HepG2 (cell line): ENCODE results near the gene SLC16A3. TPM values are rescaled to one million over a fixed set of nuclear protein-coding genes. Genes with fewer than 3 reads are reported as not detected.
A peak's percentile ranks its signal among the peaks of the same experiment; 100 is the strongest.

ENCODE experiments used
- ATAC-seq: fragments of 200-7000 bp; cut with Tn5 transposase; 3 replicates; pipeline ENCODE4 v1.9.1; 2020; ENCODE audit warnings: mild to moderate bottlenecking, moderate library complexity
- BruUV-seq: library from RNA; stranded (reverse); fragments of 400-500 nt; replicated peaks from 2 replicates; lab custom pipeline; 2021; lab: Mats Ljungman, UMichigan
- CTCF ChIA-PET: fragments of 300-600 bp; formaldehyde crosslinking; extraction: SDS; loops from one replicate; lab custom pipeline; 2021; ENCODE audit warnings: low total read pairs, inconsistent platforms, low intra/inter-chr PET ratio; lab: Yijun Ruan, JAX
- POLR2A ChIA-PET: fragments of 350-600 bp; sonication (Branson Sonifier 250); formaldehyde crosslinking; loops from one replicate; lab custom pipeline; 2020; ENCODE audit warnings: antibody characterized with exemption, inconsistent platforms; lab: Yijun Ruan, JAX
- DNase-seq: peaks from one replicate; pipeline ENCODE4 v3.0.0-alpha.2; 2015; ENCODE audit warnings: low spot score
- FAIRE-seq: peaks from 3 replicates; lab custom pipeline; 2011; peaks lifted over from hg19 to GRCh38; lab: Jason Lieb, UNC
- H2AFZ ChIP-seq: one replicate; pipeline ENCODE4 v1.6.1; 2011; ENCODE audit warnings: low read length, inconsistent platforms
- H3K27ac ChIP-seq: fragments of 300-600 bp; 3 replicates; pipeline ENCODE4 v1.8.0; 2011; ENCODE audit warnings: mixed run types, mild to moderate bottlenecking, mixed read lengths, low read length, inconsistent platforms; ENCODE audit not compliant: insufficient read depth; ENCODE audit errors: extremely low read length
- H3K27me3 ChIP-seq, 2 experiments: fragments of 200-600 bp in 1 of 2; 2 replicates in 1 of 2; 3 replicates in 1 of 2; pipeline versions ENCODE4 v1.6.0 to v1.8.0; 2011; ENCODE audit warnings: low read length in 2 of 2, mild to moderate bottlenecking in 2 of 2, moderate library complexity in 2 of 2, inconsistent platforms in 1 of 2; ENCODE audit not compliant: insufficient read depth in 2 of 2, control insufficient read depth in 1 of 2
- H3K36me3 ChIP-seq, 2 experiments: fragments of 200-600 bp in 1 of 2; replicated peaks in 1 of 2; 2 replicates in 1 of 2; 3 replicates in 1 of 2; pipeline versions ENCODE4 v1.5.1 to v1.8.0; 2011; ENCODE audit warnings: low read length in 2 of 2, inconsistent platforms in 1 of 2; ENCODE audit not compliant: insufficient read depth in 2 of 2, control insufficient read depth in 1 of 2
- H3K4me1 ChIP-seq: 2 replicates; pipeline ENCODE4 v1.5.1; 2012; ENCODE audit warnings: low read length, inconsistent platforms; ENCODE audit not compliant: insufficient read depth
- H3K4me2 ChIP-seq: 2 replicates; pipeline ENCODE4 v1.6.0; 2011; ENCODE audit warnings: low read depth, low read length, inconsistent platforms
- H3K4me3 ChIP-seq, 3 experiments: fragments of 200-600 bp in 1 of 3; sonication (generic), shearing (Covaris generic) in 1 of 3; replicated peaks in 1 of 3; 2 replicates each; pipeline ENCODE4 v1.5.1; 2011 to 2016; ENCODE audit warnings: low read length in 3 of 3, inconsistent platforms in 2 of 3, low read depth in 2 of 3, mild to moderate bottlenecking in 2 of 3, control low read depth in 1 of 3, mixed read lengths in 1 of 3; ENCODE audit not compliant: insufficient read depth in 1 of 3
- H3K79me2 ChIP-seq: one replicate; pipeline ENCODE4 v1.6.1; 2011; ENCODE audit warnings: low read length, inconsistent platforms; ENCODE audit not compliant: insufficient read depth
- H3K9ac ChIP-seq: 2 replicates; pipeline ENCODE4 v1.6.0; 2011; ENCODE audit warnings: mild to moderate bottlenecking, low read depth, low read length, inconsistent platforms; ENCODE audit not compliant: insufficient read depth
- H3K9me3 ChIP-seq: 2 replicates; pipeline ENCODE4 v1.5.1; 2012; ENCODE audit warnings: mild to moderate bottlenecking, low read length
- H4K20me1 ChIP-seq: 2 replicates; pipeline ENCODE4 v1.6.0; 2011; ENCODE audit warnings: inconsistent platforms, mild to moderate bottlenecking, low read length, moderate library complexity; ENCODE audit not compliant: insufficient read depth
- ATF7 ChIP-seq, 2 experiments: fragments of 450-650 bp in 1 of 2; sonication (generic) in 1 of 2; formaldehyde crosslinking in 1 of 2; IDR thresholded peaks; 2 replicates each; pipeline versions ENCODE4 v1.4.0 to v1.6.1; 2016 to 2020; ENCODE audit warnings: antibody characterized with exemption in 1 of 2, mild to moderate bottlenecking in 1 of 2, missing genetic modification reagents in 1 of 2
- DPF2 ChIP-seq: sonication (generic); formaldehyde crosslinking; IDR thresholded peaks from 2 replicates; pipeline ENCODE4 v1.4.0; 2020; ENCODE audit warnings: mild to moderate bottlenecking, low read depth, missing genetic modification reagents, borderline replicate concordance
- ERF ChIP-seq: IDR thresholded peaks from 2 replicates; pipeline ENCODE4 v1.6.1; 2018; ENCODE audit warnings: missing biosample characterization, missing genetic modification reagents
- GABPB1 ChIP-seq: IDR thresholded peaks from 2 replicates; pipeline ENCODE4 v1.6.1; 2016; ENCODE audit warnings: mild to moderate bottlenecking, missing genetic modification reagents, moderate library complexity, missing compliant biosample characterization
- HMG20A ChIP-seq: IDR thresholded peaks from 2 replicates; pipeline ENCODE4 v1.6.1; 2016; ENCODE audit warnings: borderline replicate concordance
- HMG20B ChIP-seq: conservative IDR thresholded peaks from 2 replicates; pipeline ENCODE4 v1.6.1; 2016; ENCODE audit warnings: missing genetic modification reagents, missing compliant biosample characterization
- HNRNPK ChIP-seq: fragments of 200-400 bp; formaldehyde crosslinking; IDR thresholded peaks from 2 replicates; pipeline ENCODE4 v1.6.1; 2018; ENCODE audit warnings: low read length, low read depth, moderate library complexity, mild to moderate bottlenecking; ENCODE audit not compliant: poor library complexity, severe bottlenecking
- MAFG ChIP-seq: sonication (generic); formaldehyde crosslinking; IDR thresholded peaks from 2 replicates; pipeline ENCODE4 v1.5.1; 2020; ENCODE audit warnings: mild to moderate bottlenecking, missing genetic modification reagents
- PTBP1 ChIP-seq: fragments of 200-400 bp; formaldehyde crosslinking; IDR thresholded peaks from 2 replicates; pipeline ENCODE4 v1.6.1; 2018; ENCODE audit warnings: low read length, low read depth; ENCODE audit not compliant: poor library complexity, severe bottlenecking
- SMAD1 ChIP-seq: sonication (generic); formaldehyde crosslinking; IDR thresholded peaks from 2 replicates; pipeline ENCODE4 v1.4.0; 2020; ENCODE audit warnings: missing genetic modification reagents, low read depth, mild to moderate bottlenecking, borderline replicate concordance
- SUZ12 ChIP-seq: fragments of 150-350 bp; IDR thresholded peaks from 2 replicates; pipeline ENCODE4 v1.6.1; 2014; ENCODE audit warnings: low read depth, low read length
- TEAD3 ChIP-seq: optimal IDR thresholded peaks from 2 replicates; pipeline ENCODE3; 2016; ENCODE audit warnings: borderline replicate concordance
- ZBTB20 ChIP-seq: sonication (generic); formaldehyde crosslinking; IDR thresholded peaks from 2 replicates; pipeline ENCODE4 v1.8.1; 2023; ENCODE audit warnings: missing genetic modification reagents, low read depth, mild to moderate bottlenecking, borderline replicate concordance
- ZNF589 ChIP-seq: sonication (generic); formaldehyde crosslinking; conservative IDR thresholded peaks from 2 replicates; pipeline ENCODE4 v1.8.0; 2022; ENCODE audit warnings: mild to moderate bottlenecking, moderate library complexity, missing genetic modification reagents
- WGBS: methylation state at CpG from one replicate; pipeline ENCODE4 v1.1.6; 2017; ENCODE audit warnings: low lambda C conversion rate; 5-methylcytosine and 5-hydroxymethylcytosine counted together
- in situ Hi-C: cut with HindIII; loops from 2 replicates; pipeline ENCODE4 v1.10.0; 2017; ENCODE audit warnings: low pct_unique_long_range_greater_than_20kb; ENCODE audit not compliant: extremely low pct_ligation_motif_present
- intact Hi-C: fragments of 100-400 bp; cut with micrococcal nuclease; formaldehyde crosslinking; loops from one replicate; pipeline ENCODE4 v1.10.0; 2022; ENCODE audit not compliant: unreplicated experiment
- polyA plus RNA-seq, 8 experiments: library from polyadenylated mRNA; depleted of rRNA in 3 of 8; stranded (reverse) in 7 of 8; unstranded in 1 of 8; fragments of >200 nt; fragmentation: Illumina TruSeq in 4 of 8; extraction: Trizol in 4 of 8; gene quantifications; 2 replicates each; pipeline versions ENCODE4 v1.2.1 to v1.2.3, GENCODE V29; 2011 to 2016; ENCODE audit warnings: low read depth in 4 of 8, missing spikeins in 1 of 8, mixed read lengths in 1 of 8; ENCODE audit not compliant: insufficient read depth in 1 of 8
- total RNA-seq, 5 experiments: library from RNA; depleted of rRNA; stranded (reverse); fragments of >200 nt; fragmentation: Illumina TruSeq; extraction: Trizol; gene quantifications; 2 replicates each; pipeline ENCODE4 v1.2.3, GENCODE V29; 2016; ENCODE audit warnings: low read depth in 1 of 5
- TF ChIP-seq, protein P1 (sequence below): sonication (generic); formaldehyde crosslinking; IDR thresholded peaks from 2 replicates; pipeline ENCODE4 v1.5.1; 2020; ENCODE audit warnings: mild to moderate bottlenecking, missing genetic modification reagents
- TF ChIP-seq, protein P2 (sequence below): sonication (generic); formaldehyde crosslinking; IDR thresholded peaks from 2 replicates; pipeline ENCODE4 v1.4.0; 2020; ENCODE audit warnings: missing genetic modification reagents

SLC16A3 gene
- total and polyA plus RNA-seq, 2 of the 13 experiments (the other 11 are each of a cell fraction or from before 2014, with no cell fraction given), result 242 to 349 TPM

DNA sequence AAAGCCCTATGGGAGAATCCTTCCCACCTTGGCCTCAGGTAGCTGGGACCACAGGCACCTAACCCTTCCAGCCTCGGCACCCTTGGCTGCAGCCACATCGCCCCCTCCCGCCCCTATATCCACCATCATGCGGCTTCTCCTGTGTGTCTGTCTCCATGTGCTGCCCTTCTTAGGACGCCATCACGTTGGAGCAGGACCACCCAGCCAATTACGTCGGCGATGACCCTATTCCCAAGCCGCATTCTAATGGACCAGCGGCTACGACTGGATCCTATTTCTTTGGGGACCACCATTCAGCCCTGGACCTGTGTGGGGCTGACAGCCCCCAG is 12.9 kb upstream of the SLC16A3 start (continued):
- TF ChIP-seq, protein P1, sequence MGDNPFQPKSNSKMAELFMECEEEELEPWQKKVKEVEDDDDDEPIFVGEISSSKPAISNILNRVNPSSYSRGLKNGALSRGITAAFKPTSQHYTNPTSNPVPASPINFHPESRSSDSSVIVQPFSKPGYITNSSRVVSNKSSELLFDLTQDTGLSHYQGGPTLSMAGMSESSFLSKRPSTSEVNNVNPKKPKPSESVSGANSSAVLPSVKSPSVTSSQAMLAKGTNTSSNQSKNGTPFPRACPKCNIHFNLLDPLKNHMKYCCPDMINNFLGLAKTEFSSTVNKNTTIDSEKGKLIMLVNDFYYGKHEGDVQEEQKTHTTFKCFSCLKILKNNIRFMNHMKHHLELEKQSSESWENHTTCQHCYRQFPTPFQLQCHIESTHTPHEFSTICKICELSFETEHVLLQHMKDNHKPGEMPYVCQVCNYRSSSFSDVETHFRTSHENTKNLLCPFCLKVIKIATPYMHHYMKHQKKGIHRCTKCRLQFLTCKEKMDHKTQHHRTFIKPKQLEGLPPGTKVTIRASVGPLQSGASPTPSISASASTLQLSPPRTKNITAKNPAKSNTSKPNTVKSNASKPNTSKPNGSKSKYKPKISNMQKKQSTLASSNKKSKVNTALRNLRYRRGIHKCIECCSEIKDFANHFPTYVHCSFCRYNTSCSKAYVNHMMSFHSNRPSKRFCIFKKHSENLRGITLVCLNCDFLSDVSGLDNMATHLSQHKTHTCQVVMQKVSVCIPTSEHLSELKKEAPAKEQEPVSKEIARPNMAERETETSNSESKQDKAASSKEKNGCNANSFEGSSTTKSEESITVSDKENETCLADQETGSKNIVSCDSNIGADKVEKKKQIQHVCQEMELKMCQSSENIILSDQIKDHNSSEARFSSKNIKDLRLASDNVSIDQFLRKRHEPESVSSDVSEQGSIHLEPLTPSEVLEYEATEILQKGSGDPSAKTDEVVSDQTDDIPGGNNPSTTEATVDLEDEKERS (CRISPR knock-in tag), result 0 out of 2 replicates have a peak, but pooled peaks have one; percentile 3
- TF ChIP-seq SMAD1 (CRISPR knock-in tag), result no peak
- TF ChIP-seq ATF7 (IDR thresholded peaks at IDR 0.05), result no peak
- no peak for TF ChIP-seq ATF7 (CRISPR knock-in tag; IDR thresholded peaks at IDR 0.05)
- no peak for TF ChIP-seq SUZ12
- peak; percentile 15; the same call in 1 of the 2 replicates for TF ChIP-seq ZBTB20 (CRISPR knock-in tag)

DNA sequence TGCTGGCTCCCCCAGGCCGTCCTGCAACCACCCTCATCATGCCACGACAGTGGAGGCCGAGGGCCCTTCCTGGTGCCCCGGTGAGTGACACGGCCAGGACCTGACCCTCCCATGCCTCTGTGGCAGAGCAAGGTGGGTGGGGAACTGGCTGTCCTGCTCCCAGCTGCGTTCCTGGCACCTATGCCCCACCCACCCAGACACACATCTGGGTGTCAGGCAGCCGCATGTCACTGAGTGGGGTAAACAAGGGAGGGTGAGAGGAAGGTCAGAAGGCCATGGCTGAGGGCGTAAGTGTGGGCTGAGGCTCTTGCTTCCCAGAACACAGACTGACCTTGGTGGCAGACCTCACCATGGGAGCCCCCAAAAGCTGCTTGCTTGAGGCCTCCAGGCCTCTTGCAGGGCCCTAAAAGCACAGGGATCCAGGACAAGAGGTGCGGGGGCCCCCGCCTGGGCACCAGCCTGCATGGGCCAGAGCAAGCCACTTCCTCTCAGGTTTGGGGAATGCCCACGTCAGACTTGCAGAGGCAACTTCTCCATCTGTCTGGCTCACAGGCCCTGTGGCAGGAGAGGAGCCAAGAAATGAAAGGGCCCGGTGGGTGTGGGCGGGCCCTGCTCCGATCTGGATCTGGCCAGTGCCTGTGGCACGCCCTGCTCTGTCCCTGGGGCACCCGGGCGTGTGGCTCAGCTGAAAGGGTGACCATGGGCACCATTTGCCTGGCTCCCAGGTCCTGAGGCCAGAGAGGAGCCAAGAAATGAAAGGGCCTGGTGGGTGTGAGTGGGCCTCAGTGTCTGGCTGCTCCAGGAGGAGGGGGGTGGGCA is 12.3 kb upstream of the SLC16A3 start:
- Histone ChIP-seq H2AFZ (no peak overlapping the region), H3K27me3 (no peaks in the 10 kb centered on the region), H3K4me3 (peak overlapping the region; percentile 31 to 70 (median 49); a peak in 5 of 6 replicates), H3K27ac (peak overlapping the region; percentile 77), H3K9me3 (no peaks in the 10 kb centered on the region), H3K36me3 (no peaks in the 10 kb centered on the region), H4K20me1 (no peaks in the 10 kb centered on the region), H3K4me2 (peak overlapping the region; percentile 97), H3K79me2 (peaks cover 5% of the 10 kb centered on the region), H3K4me1 (peaks cover 85% of the 10 kb centered on the region), H3K9ac (peak overlapping the region; percentile 76)
- ATAC-seq (peak; percentile 53), DNase-seq (peak; percentile 75), FAIRE-seq (peak; percentile 74)
- no TSS peak for BruUV-seq
- 7% methylated on average over 9 of the region's 17 CpGs for WGBS
- ChIA-PET POLR2A (interaction anchor here (0.6 to 11.8 kb wide), 8 partner anchors 10 to 351 kb away, joined by 3 to 117 read pairs (median 6); partner anchors contain the start of gene SLC16A3), CTCF (interaction anchor here (1.0 kb wide), 1 partner anchor 11 kb away, joined by 3 read pairs; no protein-coding TSS in a partner anchor)
- intact Hi-C loops, result loop anchor here (1.0 to 2.0 kb wide), 2 partner anchors 9 to 14 kb away; no protein-coding TSS in a partner anchor
- in situ Hi-C loops, result no loop called here
- peak; percentile 65; the same call in 1 of the 2 replicates for TF ChIP-seq ZNF589 (CRISPR knock-in tag)
- no peak for TF ChIP-seq PTBP1
- peak; percentile 35 for TF ChIP-seq GABPB1
- TF ChIP-seq HMG20B (CRISPR knock-in tag), result no peak
- TF ChIP-seq MAFG (CRISPR knock-in tag), result no peak
- TF ChIP-seq ERF (CRISPR knock-in tag), result peak; percentile 8; the same call in 1 of the 2 replicates
- peak; percentile 38; the same call in 1 of the 2 replicates for TF ChIP-seq HMG20A (CRISPR knock-in tag)
- TF ChIP-seq, protein P2, sequence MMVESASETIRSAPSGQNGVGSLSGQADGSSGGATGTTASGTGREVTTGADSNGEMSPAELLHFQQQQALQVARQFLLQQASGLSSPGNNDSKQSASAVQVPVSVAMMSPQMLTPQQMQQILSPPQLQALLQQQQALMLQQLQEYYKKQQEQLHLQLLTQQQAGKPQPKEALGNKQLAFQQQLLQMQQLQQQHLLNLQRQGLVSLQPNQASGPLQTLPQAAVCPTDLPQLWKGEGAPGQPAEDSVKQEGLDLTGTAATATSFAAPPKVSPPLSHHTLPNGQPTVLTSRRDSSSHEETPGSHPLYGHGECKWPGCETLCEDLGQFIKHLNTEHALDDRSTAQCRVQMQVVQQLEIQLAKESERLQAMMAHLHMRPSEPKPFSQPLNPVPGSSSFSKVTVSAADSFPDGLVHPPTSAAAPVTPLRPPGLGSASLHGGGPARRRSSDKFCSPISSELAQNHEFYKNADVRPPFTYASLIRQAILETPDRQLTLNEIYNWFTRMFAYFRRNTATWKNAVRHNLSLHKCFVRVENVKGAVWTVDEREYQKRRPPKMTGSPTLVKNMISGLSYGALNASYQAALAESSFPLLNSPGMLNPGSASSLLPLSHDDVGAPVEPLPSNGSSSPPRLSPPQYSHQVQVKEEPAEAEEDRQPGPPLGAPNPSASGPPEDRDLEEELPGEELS (CRISPR knock-in tag), result peak; percentile 77
- no peak for TF ChIP-seq HNRNPK
- TF ChIP-seq DPF2 (CRISPR knock-in tag), result no peak; the same call in 1 of the 2 replicates
- TF ChIP-seq TEAD3 (CRISPR knock-in tag), result peak; percentile 78
